Ovary (tissue), 9 donors: ENCODE results near the gene AGT. TPM values are rescaled to one million over a fixed set of nuclear protein-coding genes. Genes with fewer than 3 reads are reported as not detected.

Experiments used
- DNase-seq, 5 donors: peaks; one replicate each; pipeline ENCODE4 v3.0.0-alpha.2; 2019 to 2020
- H3K27ac ChIP-seq, 2 donors: fragments of 200-600 bp; one replicate each; pipeline versions ENCODE4 v1.5.1 to v1.8.0; 2019 to 2022
- H3K27me3 ChIP-seq: fragments of 200-600 bp; one replicate; pipeline ENCODE4 v1.8.0; 2022
- H3K36me3 ChIP-seq: fragments of 200-600 bp; sonication (generic); one replicate; pipeline ENCODE4 v1.5.1; 2019
- H3K4me1 ChIP-seq: one replicate; pipeline ENCODE4 v1.8.1; 2013; ENCODE audit warnings: mild to moderate bottlenecking, moderate library complexity; ENCODE audit not compliant: insufficient read depth
- H3K4me3 ChIP-seq: fragments of 200-600 bp; sonication (generic); one replicate; pipeline ENCODE4 v1.5.1; 2017
- H3K9me3 ChIP-seq, 2 donors: fragments of 200-600 bp in 1 of 2; sonication (generic) in 1 of 2; one replicate each; pipeline versions ENCODE4 v1.5.1 to v1.8.1; 2013 to 2019; ENCODE audit warnings: mild to moderate bottlenecking in 1 of 2, moderate library complexity in 1 of 2
- CTCF ChIP-seq, 3 donors: fragments of 450-650 bp in 2 of 3; fragments of 200-600 bp in 1 of 3; IDR thresholded peaks; one replicate each; pipeline versions ENCODE4 v1.5.1 to v1.8.0; 2016 to 2022; ENCODE audit warnings: antibody characterized with exemption in 3 of 3, mild to moderate bottlenecking in 1 of 3
- EP300 ChIP-seq: sonication (generic); formaldehyde crosslinking; IDR thresholded peaks from one replicate; pipeline ENCODE4 v1.6.1; 2017; ENCODE audit warnings: antibody characterized with exemption
- POLR2A ChIP-seq: fragments of 450-650 bp; IDR thresholded peaks from one replicate; pipeline ENCODE4 v1.6.1; 2017; ENCODE audit warnings: antibody characterized with exemption, mild to moderate bottlenecking, moderate library complexity
- WGBS, 3 donors: extraction: QIAGEN DNeasy Blood & Tissue Kit in 1 of 3; methylation state at CpG; one replicate each; pipeline versions ENCODE4 v1.1.5 to v1.1.7; 2013 to 2017; 5-methylcytosine and 5-hydroxymethylcytosine counted together
- intact Hi-C, 4 donors: fragments of 100-400 bp; cut with DNase I; formaldehyde crosslinking; loops; one replicate each; pipeline versions ENCODE4 v1.11.0 to v1.15.1; 2022 to 2023
- polyA plus RNA-seq, 2 donors: library from polyadenylated mRNA; stranded (reverse); fragments of 200-250 nt in 1 of 2; fragments of 350-450 nt in 1 of 2; fragmentation: Illumina TruSeq in 1 of 2; extraction: RNeasy Lipid Tissue Mini Kit (QIAGEN cat#74804) in 1 of 2; gene quantifications; one replicate each; pipeline ENCODE4 v1.2.3, GENCODE V29; 2013 to 2014
- total RNA-seq, 7 donors: library from RNA; depleted of rRNA in 2 of 7; stranded (reverse); fragments of >200 nt in 2 of 7; fragmentation: NEBNext Ultra II Directional in 3 of 7; extraction: Animal tissue kit (Norgen Biotek cat#: 25700) in 3 of 7; gene quantifications; one replicate each; pipeline versions ENCODE4 v1.1.0 to v1.2.4, GENCODE V29; 2016 to 2023
- donor health status: DM: no; HTN: no; CAD: no; lungs with moderate emphysema.
- donor health status: DM: no; HTN: no; CAD: no.
- donor health status: Bipolar disorder and iron deficiency.
- donor health status: DM: yes; HTN: yes; CAD: no.
- donor health status: DM: no; HTN: no; CAD: no.
- donor health status: DM: yes; HTN: yes; CAD: no.

The AGT gene
- total and polyA plus RNA-seq, 9 donors: 0.60 to 10.0 (median 3.3) TPM

- H3K27ac ChIP-seq: no peak overlapping the region
- TF ChIP-seq CTCF (IDR thresholded peaks at IDR 0.05) (no peak), POLR2A (no peak), EP300 (no peak)
- H3K36me3 ChIP-seq: no peaks in the 10 kb centered on the region
- no peak overlapping the region for H3K4me3 ChIP-seq
- H3K27me3 ChIP-seq: no peaks in the 10 kb centered on the region
- no peaks in the 10 kb centered on the region for H3K9me3 ChIP-seq
- no peaks in the 10 kb centered on the region for H3K4me1 ChIP-seq
- DNase-seq: no peak
- intact Hi-C loops: no loop called here
- WGBS, 3 donors: 91 to 93% (median 92%) methylated on average over 12 of the region's 12 CpGs
Observed at GRCh38 chr1:230739564-230740290, 25.8 kb upstream of the AGT start.

GRCh38 chr1:230737622-230738262 is 23.8 kb upstream of the AGT start:
- Histone ChIP-seq H3K27ac (no peak overlapping the region), H3K4me1 (no peaks in the 10 kb centered on the region), H3K9me3 (no peaks in the 10 kb centered on the region), H3K4me3 (no peak overlapping the region), H3K27me3 (no peaks in the 10 kb centered on the region), H3K36me3 (no peaks in the 10 kb centered on the region)
- DNase-seq: no peak
- WGBS, 3 donors: 89 to 96% (median 91%) methylated on average over 3 of the region's 3 CpGs
- TF ChIP-seq CTCF (IDR thresholded peaks at IDR 0.05): no peak
- no peak for TF ChIP-seq POLR2A
- no peak for TF ChIP-seq EP300
- intact Hi-C loops: no loop called here

GRCh38 chr1:230735447-230735846 is 21.5 kb upstream of the AGT start:
- H3K36me3 ChIP-seq: no peaks in the 10 kb centered on the region
- 54 to 77% (median 68%) methylated on average over 2 of the region's 2 CpGs for WGBS, 3 donors
- intact Hi-C loops: no loop called here
- H3K9me3 ChIP-seq: no peaks in the 10 kb centered on the region
- no peaks in the 10 kb centered on the region for H3K27me3 ChIP-seq
- H3K4me3 ChIP-seq: no peak overlapping the region
- no peak overlapping the region for H3K27ac ChIP-seq
- no peak for DNase-seq
- peaks cover 4% of the 10 kb centered on the region for H3K4me1 ChIP-seq
- TF ChIP-seq EP300 (no peak), POLR2A (no peak), CTCF (IDR thresholded peaks at IDR 0.05) (no peak)

- intact Hi-C loops: no loop called here
- no peak for TF ChIP-seq EP300
- TF ChIP-seq CTCF (IDR thresholded peaks at IDR 0.05): no peak
- TF ChIP-seq POLR2A: no peak
- peak in 1 of 5 donors; percentile 33 for DNase-seq
- no peak overlapping the region for H3K4me3 ChIP-seq
- H3K9me3 ChIP-seq: no peaks in the 10 kb centered on the region
- WGBS, 3 donors: 5 to 10% (median 8%) methylated on average over 5 of the region's 5 CpGs
- no peaks in the 10 kb centered on the region for H3K27me3 ChIP-seq
- H3K27ac ChIP-seq: peak overlapping the region in 1 of 2 donors; percentile 30
- no peaks in the 10 kb centered on the region for H3K36me3 ChIP-seq
- peaks cover 4% of the 10 kb centered on the region for H3K4me1 ChIP-seq
Observed at GRCh38 chr1:230730977-230731376, 17.1 kb upstream of the AGT start.
